Stimulated activated CD8-positive, alpha-beta memory T cell treated with anti-CD3 and anti-CD28 coated beads, Interleukin-4, amount 100 ng/mL, for 1 hour (primary cell): ENCODE measurements around the gene PPP1R7.

ENCODE experiments used
- DNase-seq, 2 donors: peaks; one replicate each; pipeline ENCODE4 v3.0.0-alpha.2; 2020; ENCODE audit warnings: low read depth in 2 of 2, low spot score in 1 of 2

The PPP1R7 gene

DNA sequence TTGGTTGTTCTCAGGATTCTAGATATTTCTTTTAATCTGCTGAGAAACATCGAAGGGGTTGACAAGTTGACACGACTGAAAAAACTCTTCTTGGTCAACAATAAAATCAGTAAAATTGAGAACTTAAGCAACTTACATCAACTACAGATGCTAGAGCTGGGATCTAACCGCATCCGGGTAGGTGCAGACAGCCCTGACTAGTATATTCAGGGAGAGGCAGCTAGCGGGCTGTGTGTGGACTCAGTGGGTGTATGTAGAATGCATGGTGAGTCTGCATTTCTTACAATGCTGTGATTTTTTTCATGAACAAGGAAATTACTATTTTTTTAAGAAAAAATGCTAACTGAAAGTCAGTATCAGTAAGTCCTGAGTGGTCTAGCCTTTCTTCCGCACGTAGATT lies 10.1 kb downstream of the PPP1R7 start:
- no peak for DNase-seq

- no peak for DNase-seq
These were observed 11.5 kb downstream of the PPP1R7 start for GRCh38 chr2:241161646-241162281.

- DNase-seq = no peak
These were observed 13.4 kb downstream of the PPP1R7 start for GRCh38 chr2:241163601-241164118.

- DNase-seq = no peak
These were observed 18.1 kb downstream of the PPP1R7 start for GRCh38 chr2:241168366-241168765.

- DNase-seq = no peak
These were observed 23.3 kb downstream of the PPP1R7 start for GRCh38 chr2:241173557-241173956.

GRCh38 chr2:241177526-241178334 lies 27.5 kb downstream of the PPP1R7 start:
- no peak for DNase-seq

- no peak for DNase-seq
These were observed 28.7 kb downstream of the PPP1R7 start for GRCh38 chr2:241178961-241179360.

GRCh38 chr2:241179899-241180298 lies 29.6 kb downstream of the PPP1R7 start:
- DNase-seq = no peak

DNA sequence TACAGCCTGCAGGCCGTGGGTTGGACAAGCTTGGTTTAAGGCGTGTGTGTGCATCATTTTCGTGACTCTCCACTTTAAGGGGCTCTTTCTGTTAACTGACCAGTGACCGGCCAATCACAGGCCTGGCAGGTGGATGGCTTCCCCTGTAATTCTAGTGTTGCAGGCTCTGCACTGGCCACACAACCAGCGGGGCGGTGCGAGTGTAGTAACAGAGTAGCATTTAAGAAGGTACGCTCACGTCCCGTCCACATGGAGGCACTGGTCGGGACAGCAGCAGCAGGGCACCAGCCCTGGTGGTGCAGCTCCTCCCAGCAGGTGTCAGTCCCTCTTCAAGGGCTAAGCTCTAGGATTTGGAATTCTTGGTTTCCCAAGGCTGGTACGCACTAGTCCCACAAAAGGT lies 30.2 kb downstream of the PPP1R7 start:
- DNase-seq = no peak

GRCh38 chr2:241182126-241182525 lies 31.9 kb downstream of the PPP1R7 start:
- no peak for DNase-seq

DNA sequence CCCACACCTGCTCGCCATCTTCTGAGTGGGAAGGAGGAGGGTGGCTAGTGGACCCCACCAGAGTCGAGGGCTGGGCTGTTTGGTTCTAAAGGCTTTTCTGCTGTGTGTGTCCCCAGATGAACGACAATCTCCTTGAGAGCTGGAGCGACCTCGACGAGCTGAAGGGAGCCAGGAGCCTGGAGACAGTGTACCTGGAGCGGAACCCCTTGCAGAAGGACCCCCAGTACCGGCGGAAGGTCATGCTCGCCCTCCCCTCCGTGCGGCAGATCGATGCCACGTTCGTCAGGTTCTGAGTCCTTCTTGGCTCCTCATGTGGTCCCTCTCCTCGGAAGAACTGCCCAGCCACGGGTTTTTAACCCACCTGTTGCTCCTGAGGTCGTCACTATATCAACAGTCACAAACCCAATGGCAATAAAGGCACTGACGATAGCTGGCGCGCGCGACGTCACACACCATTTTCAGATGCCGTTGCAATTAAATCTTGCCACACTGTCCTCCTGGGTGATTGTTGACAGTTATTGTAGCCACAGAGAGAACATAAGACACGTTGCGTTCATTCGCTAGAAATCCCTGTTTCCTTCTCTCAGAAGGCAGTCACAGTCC lies 32.4 kb downstream of the PPP1R7 start:
- no peak for DNase-seq

GRCh38 chr2:241183221-241183620 lies 33.0 kb downstream of the PPP1R7 start:
- no peak for DNase-seq

DNA sequence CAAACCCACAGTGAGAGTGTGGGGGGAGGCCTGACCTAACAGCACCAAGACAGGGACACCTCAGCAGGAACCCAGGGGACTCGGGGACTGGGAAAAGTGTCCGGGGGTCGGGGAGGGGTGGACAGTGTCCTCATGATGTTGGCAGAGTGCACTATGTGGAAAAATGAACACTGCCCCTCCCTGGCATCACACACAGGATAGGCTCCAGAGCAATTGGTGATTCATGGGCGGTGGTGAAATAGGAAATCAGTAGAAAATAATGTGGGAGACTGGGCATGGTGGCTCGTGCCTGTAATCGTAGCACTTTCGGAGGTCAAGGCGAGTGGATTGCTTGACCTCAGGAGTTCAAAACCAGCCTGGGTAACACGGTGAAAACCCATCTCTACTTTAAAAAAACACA lies 34.6 kb downstream of the PPP1R7 start:
- DNase-seq = no peak

- no peak for DNase-seq
These were observed 35.7 kb downstream of the PPP1R7 start for GRCh38 chr2:241185961-241186360.

DNA sequence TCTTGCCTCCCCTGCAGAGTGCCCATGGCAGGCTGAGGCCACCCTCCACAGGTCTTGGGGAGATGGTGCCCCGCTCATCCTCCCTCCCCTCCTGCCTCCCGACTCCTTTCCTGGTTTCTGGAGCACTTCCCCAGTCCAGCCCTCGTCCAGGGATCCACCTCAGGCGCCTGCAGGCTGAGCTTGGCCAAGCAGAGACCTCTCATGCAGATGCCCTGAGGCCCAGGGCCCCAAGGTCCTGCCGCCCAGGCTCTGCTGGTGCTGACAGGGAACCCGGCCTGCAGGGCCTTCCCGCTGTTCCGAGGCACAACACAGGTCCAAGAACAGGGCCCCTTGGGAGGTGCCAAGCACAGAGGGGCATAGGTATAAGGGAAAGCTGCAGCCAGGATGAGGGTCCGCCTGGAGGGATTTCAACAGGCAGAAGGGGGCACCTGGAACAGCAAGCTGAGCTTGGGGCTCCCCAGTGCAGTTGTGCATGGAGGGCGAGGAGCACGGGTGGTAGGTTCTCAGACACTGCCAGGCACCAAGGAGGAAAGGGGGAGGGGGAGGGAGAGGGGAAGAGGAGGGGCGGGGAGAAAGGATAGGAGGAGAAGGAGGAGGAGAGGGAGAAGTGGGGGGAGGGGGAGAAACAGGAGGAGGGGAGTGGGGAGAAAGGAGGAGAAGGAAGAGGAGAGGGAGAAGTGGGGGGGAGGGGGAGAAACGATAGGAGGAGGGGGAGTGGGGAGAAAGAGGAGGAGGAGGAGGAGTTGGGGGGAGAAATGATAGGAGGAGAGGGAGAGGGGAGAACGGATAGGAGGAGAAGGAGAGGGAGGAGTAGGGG lies 37.0 kb downstream of the PPP1R7 start:
- DNase-seq = no peak

- no peak for DNase-seq
These were observed 37.6 kb downstream of the PPP1R7 start for GRCh38 chr2:241187918-241188234.

DNA sequence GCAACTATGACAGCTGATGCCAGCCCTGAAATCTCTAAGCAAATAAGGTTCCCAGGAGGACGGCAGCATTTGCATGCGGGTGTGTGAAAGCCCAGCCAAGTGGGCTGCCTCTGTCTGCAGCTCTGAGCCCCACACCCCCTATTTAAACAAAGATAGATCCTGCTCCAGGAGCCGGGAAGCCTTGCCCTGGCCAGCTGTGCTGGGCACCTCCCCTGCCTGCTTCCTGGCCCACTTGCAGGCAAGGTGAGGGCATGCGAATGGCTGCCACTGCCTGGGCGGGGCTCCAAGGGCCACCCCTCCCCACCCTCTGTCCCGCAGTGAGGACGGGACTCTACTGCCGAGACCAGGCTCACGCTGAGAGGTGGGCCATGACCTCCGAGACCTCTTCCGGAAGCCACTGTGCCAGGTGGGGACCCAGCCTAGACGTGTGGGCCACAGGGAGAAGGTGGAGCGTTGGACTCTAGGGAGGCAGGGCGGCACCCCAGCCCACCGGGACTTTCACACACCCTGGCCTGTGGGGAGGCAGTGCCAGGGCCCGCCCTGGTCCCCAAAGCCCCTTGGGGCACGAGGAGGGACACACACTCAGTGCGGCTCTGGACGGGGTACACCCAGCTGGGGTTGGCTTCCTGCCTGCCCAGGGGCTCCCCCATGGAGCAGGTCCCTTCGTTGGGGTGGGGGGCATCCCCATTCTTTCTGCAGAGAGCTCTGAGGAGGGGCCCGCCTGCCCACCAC lies 38.3 kb downstream of the PPP1R7 start, which contains the start of gene ANO7:
ANO7 (plus strand) TSS at position 317 of the 732 bp plus-strand sequence. CDS start 1,387 bp downstream, outside the sequence.
- DNase-seq = no peak

GRCh38 chr2:241189093-241189855 lies 39.0 kb downstream of the PPP1R7 start:
- no peak for DNase-seq

- DNase-seq = no peak
These were observed 39.6 kb downstream of the PPP1R7 start for GRCh38 chr2:241189856-241190201.
